B cell (primary cell): ENCODE results near the gene MT1X.

Experiments used
- EZH2 ChIP-seq: IDR thresholded peaks from 2 replicates; pipeline ENCODE4 v1.6.1; 2012; ENCODE audit warnings: borderline replicate concordance, low read depth, mild to moderate bottlenecking, moderate library complexity, low read length; ENCODE audit not compliant: insufficient read depth, poor library complexity, severe bottlenecking
- TF ChIP-seq, protein P1 (sequence below): fragments of 200-600 bp; IDR thresholded peaks from one replicate; pipeline ENCODE4 v1.8.0; 2022; ENCODE audit warnings: antibody characterized with exemption, mild to moderate bottlenecking

DNA sequence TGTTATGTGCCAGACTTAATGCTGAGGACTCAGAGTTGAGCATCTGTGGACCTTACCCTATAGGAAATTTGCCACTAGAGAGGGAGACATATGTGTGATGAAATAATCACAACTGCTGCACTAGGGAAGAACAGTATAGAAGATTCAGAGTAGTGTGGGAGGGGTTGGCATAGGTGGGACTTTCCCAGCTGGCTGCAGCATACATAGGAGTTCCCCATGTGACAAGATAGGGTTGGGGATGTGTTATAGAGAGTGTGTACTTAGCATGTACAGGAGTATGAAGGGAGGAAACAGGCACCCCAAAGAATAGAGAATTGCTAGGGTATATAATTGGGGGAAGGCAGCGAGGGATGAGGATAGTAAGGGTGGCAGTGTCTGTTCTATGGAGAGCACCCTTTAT lies 50.6 kb downstream of the MT1X start:
- TF ChIP-seq, protein P1, sequence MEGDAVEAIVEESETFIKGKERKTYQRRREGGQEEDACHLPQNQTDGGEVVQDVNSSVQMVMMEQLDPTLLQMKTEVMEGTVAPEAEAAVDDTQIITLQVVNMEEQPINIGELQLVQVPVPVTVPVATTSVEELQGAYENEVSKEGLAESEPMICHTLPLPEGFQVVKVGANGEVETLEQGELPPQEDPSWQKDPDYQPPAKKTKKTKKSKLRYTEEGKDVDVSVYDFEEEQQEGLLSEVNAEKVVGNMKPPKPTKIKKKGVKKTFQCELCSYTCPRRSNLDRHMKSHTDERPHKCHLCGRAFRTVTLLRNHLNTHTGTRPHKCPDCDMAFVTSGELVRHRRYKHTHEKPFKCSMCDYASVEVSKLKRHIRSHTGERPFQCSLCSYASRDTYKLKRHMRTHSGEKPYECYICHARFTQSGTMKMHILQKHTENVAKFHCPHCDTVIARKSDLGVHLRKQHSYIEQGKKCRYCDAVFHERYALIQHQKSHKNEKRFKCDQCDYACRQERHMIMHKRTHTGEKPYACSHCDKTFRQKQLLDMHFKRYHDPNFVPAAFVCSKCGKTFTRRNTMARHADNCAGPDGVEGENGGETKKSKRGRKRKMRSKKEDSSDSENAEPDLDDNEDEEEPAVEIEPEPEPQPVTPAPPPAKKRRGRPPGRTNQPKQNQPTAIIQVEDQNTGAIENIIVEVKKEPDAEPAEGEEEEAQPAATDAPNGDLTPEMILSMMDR = no peak
- TF ChIP-seq EZH2 = no peak
